ENCODE measurements around the gene A2ML1. TPM values are rescaled to one million over a fixed set of nuclear protein-coding genes. Genes with fewer than 3 reads are reported as not detected.
"Not testable (repeated sequence)": the region's sequence is repeated elsewhere in the genome, so short reads cannot be mapped to it uniquely, and the experiment has no call there.

The A2ML1 gene
- polyA plus RNA-seq, 1 donor, result 0.13 TPM

DNA sequence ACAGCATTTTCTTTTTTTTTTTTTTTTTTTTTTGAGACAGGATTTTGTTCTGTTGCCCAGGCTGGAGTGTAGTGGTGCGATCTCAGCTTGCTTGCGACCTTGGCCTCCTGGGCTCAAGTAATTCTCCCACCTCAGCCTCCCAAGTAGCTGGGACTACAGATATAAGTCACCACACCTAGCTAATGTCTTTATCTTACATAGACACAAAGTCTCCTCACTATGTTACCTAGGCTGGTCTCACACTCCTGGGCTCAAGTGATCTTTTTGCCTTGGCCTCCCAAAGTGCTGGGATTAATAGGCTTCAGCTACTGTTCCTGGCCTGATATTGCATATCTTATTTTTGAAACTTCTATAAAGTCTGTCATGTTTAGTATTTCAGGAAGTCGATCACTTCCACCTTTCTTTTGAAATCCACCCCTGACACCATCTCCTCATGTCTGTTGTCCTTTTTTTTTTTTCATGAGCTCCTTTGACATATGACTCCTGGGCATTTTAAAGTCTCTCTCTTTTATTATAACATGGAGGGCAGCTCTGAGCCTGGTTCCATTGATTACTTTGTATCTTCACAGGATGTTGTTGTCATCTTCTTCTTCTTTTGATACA is 5.9 kb upstream of the A2ML1 start:
- DNase-seq, result no peak
- 100% methylated on average over 1 of the region's 3 CpGs for WGBS (ENCODE audit: insufficient coverage, low lambda C conversion rate)
- H3K36me3 ChIP-seq (ENCODE audit: control insufficient read depth, insufficient read depth, low read length), result no peaks in the 10 kb centered on the region

DNA sequence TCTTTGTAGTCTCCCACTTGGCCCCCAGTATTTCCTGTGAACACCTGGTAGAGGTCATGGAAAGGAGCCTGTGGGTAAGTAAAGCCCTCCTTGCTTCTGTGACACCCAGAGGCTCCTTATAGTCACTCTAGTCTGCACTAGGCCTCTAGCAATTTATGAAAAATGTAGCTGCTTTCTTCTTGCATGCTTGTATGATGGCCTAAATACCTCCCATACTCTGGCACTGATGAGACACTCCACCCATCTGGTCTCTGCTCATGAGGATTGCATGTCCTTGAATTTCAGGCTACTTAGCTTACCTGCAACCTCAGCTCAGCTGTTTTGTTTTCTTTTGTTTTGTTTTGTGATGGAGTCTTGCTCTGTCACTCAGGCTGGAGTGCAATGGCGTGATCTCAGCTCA is 4.6 kb upstream of the A2ML1 start:
- Histone ChIP-seq H3K27ac (ENCODE audit: low read length) (no peak overlapping the region), H3K27me3 (ENCODE audit: control insufficient read depth, insufficient read depth, low read length) (no peaks in the 10 kb centered on the region), H3K4me3 (ENCODE audit: low read length) (no peak overlapping the region), H3K9me3 (ENCODE audit: control insufficient read depth, low read depth, low read length) (no peaks in the 10 kb centered on the region), H3K36me3 (ENCODE audit: control insufficient read depth, insufficient read depth, low read length) (no peaks in the 10 kb centered on the region), H3K4me1 (ENCODE audit: control insufficient read depth, insufficient read depth, low read length) (no peaks in the 10 kb centered on the region)
- no CpG with 5 or more reads among the region's 1 CpG for WGBS (ENCODE audit: insufficient coverage, low lambda C conversion rate)
- DNase-seq, result no peak

More for the DNA sequence above, 5.9 kb upstream of the A2ML1 start:
- Histone ChIP-seq H3K9me3 (ENCODE audit: control insufficient read depth, low read depth, low read length) (no peaks in the 10 kb centered on the region), H3K27ac (ENCODE audit: low read length) (no peak overlapping the region), H3K4me1 (ENCODE audit: control insufficient read depth, insufficient read depth, low read length) (no peaks in the 10 kb centered on the region), H3K4me3 (ENCODE audit: low read length) (no peak overlapping the region), H3K27me3 (ENCODE audit: control insufficient read depth, insufficient read depth, low read length) (no peaks in the 10 kb centered on the region)

- H3K27me3 ChIP-seq (ENCODE audit: control insufficient read depth, insufficient read depth, low read length), result no peaks in the 10 kb centered on the region
- H3K9me3 ChIP-seq (ENCODE audit: control insufficient read depth, low read depth, low read length), result no peaks in the 10 kb centered on the region
- H3K4me1 ChIP-seq (ENCODE audit: control insufficient read depth, insufficient read depth, low read length), result no peaks in the 10 kb centered on the region
- H3K4me3 ChIP-seq (ENCODE audit: low read length), result no peak overlapping the region
- H3K36me3 ChIP-seq (ENCODE audit: control insufficient read depth, insufficient read depth, low read length), result no peaks in the 10 kb centered on the region
- H3K27ac ChIP-seq (ENCODE audit: low read length), result no peak overlapping the region
- DNase-seq, result no peak
- WGBS (ENCODE audit: insufficient coverage, low lambda C conversion rate), result 100% methylated on average over 2 of the region's 2 CpGs
Observed at GRCh38 chr12:8818526-8818925, 3.9 kb upstream of the A2ML1 start.

DNA sequence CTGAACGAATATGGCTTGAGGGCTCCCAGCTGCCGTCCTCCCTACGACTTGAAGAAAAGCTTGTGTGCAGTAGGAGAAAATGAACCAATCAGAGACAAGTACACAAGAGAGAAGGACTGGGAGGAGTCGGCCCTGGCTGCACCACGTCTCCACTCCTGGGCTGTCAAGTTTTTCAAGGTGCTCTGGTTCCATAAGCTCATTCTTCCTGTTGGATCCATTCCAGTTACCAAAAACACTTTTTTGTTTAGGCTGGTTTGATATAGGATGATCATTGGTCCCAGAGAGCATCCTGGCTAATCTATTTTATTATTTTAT is 2.8 kb upstream of the A2ML1 start:
- H3K4me3 ChIP-seq (ENCODE audit: low read length), result no peak overlapping the region
- no peaks in the 10 kb centered on the region for H3K27me3 ChIP-seq (ENCODE audit: control insufficient read depth, insufficient read depth, low read length)
- H3K36me3 ChIP-seq (ENCODE audit: control insufficient read depth, insufficient read depth, low read length), result no peaks in the 10 kb centered on the region
- no peaks in the 10 kb centered on the region for H3K9me3 ChIP-seq (ENCODE audit: control insufficient read depth, low read depth, low read length)
- DNase-seq, result no peak
- H3K27ac ChIP-seq (ENCODE audit: low read length), result no peak overlapping the region
- H3K4me1 ChIP-seq (ENCODE audit: control insufficient read depth, insufficient read depth, low read length), result no peaks in the 10 kb centered on the region
- no CpG with 5 or more reads among the region's 5 CpGs for WGBS (ENCODE audit: insufficient coverage, low lambda C conversion rate)

- not testable (repeated sequence) for H3K4me3 ChIP-seq (ENCODE audit: low read length); H3K9me3 ChIP-seq (ENCODE audit: control insufficient read depth, low read depth, low read length); H3K36me3 ChIP-seq (ENCODE audit: control insufficient read depth, insufficient read depth, low read length); DNase-seq; H3K27me3 ChIP-seq (ENCODE audit: control insufficient read depth, insufficient read depth, low read length); H3K4me1 ChIP-seq (ENCODE audit: control insufficient read depth, insufficient read depth, low read length); H3K27ac ChIP-seq (ENCODE audit: low read length)
- WGBS (ENCODE audit: insufficient coverage, low lambda C conversion rate), result no CpG with 5 or more reads among the region's 8 CpGs
Observed at GRCh38 chr12:8820676-8821407, 1.6 kb upstream of the A2ML1 start.

GRCh38 chr12:8821591-8821990 is 830 bp upstream of the A2ML1 start:
- Histone ChIP-seq H3K4me3 (ENCODE audit: low read length) (no peak overlapping the region), H3K27ac (ENCODE audit: low read length) (no peak overlapping the region), H3K36me3 (ENCODE audit: control insufficient read depth, insufficient read depth, low read length) (no peaks in the 10 kb centered on the region), H3K27me3 (ENCODE audit: control insufficient read depth, insufficient read depth, low read length) (no peaks in the 10 kb centered on the region), H3K9me3 (ENCODE audit: control insufficient read depth, low read depth, low read length) (no peaks in the 10 kb centered on the region), H3K4me1 (ENCODE audit: control insufficient read depth, insufficient read depth, low read length) (no peaks in the 10 kb centered on the region)
- no CpG with 5 or more reads among the region's 3 CpGs for WGBS (ENCODE audit: insufficient coverage, low lambda C conversion rate)
- no peak for DNase-seq

GRCh38 chr12:8823565-8824300 is 1.3 kb downstream of the A2ML1 start:
- DNase-seq, result no peak
- Histone ChIP-seq H3K4me1 (ENCODE audit: control insufficient read depth, insufficient read depth, low read length) (no peaks in the 10 kb centered on the region), H3K9me3 (ENCODE audit: control insufficient read depth, low read depth, low read length) (no peaks in the 10 kb centered on the region), H3K36me3 (ENCODE audit: control insufficient read depth, insufficient read depth, low read length) (no peaks in the 10 kb centered on the region), H3K4me3 (ENCODE audit: low read length) (no peak overlapping the region), H3K27ac (ENCODE audit: low read length) (no peak overlapping the region), H3K27me3 (ENCODE audit: control insufficient read depth, insufficient read depth, low read length) (no peaks in the 10 kb centered on the region)
- WGBS (ENCODE audit: insufficient coverage, low lambda C conversion rate), result 20% methylated on average over 1 of the region's 8 CpGs

GRCh38 chr12:8827551-8828256 is 5.3 kb downstream of the A2ML1 start:
- Histone ChIP-seq H3K27me3 (ENCODE audit: control insufficient read depth, insufficient read depth, low read length) (no peaks in the 10 kb centered on the region), H3K36me3 (ENCODE audit: control insufficient read depth, insufficient read depth, low read length) (no peaks in the 10 kb centered on the region), H3K27ac (ENCODE audit: low read length) (no peak overlapping the region), H3K4me3 (ENCODE audit: low read length) (no peak overlapping the region), H3K4me1 (ENCODE audit: control insufficient read depth, insufficient read depth, low read length) (no peaks in the 10 kb centered on the region), H3K9me3 (ENCODE audit: control insufficient read depth, low read depth, low read length) (no peaks in the 10 kb centered on the region)
- no CpG with 5 or more reads among the region's 4 CpGs for WGBS (ENCODE audit: insufficient coverage, low lambda C conversion rate)
- DNase-seq, result no peak

GRCh38 chr12:8828257-8829124 is 6.1 kb downstream of the A2ML1 start:
- Histone ChIP-seq H3K36me3 (ENCODE audit: control insufficient read depth, insufficient read depth, low read length) (no peaks in the 10 kb centered on the region), H3K9me3 (ENCODE audit: control insufficient read depth, low read depth, low read length) (no peaks in the 10 kb centered on the region), H3K4me3 (ENCODE audit: low read length) (no peak overlapping the region), H3K4me1 (ENCODE audit: control insufficient read depth, insufficient read depth, low read length) (no peaks in the 10 kb centered on the region), H3K27ac (ENCODE audit: low read length) (no peak overlapping the region), H3K27me3 (ENCODE audit: control insufficient read depth, insufficient read depth, low read length) (no peaks in the 10 kb centered on the region)
- DNase-seq, result no peak
- no CpG with 5 or more reads among the region's 9 CpGs for WGBS (ENCODE audit: insufficient coverage, low lambda C conversion rate)

- Histone ChIP-seq H3K27ac (ENCODE audit: low read length) (no peak overlapping the region), H3K4me3 (ENCODE audit: low read length) (no peak overlapping the region), H3K9me3 (ENCODE audit: control insufficient read depth, low read depth, low read length) (no peaks in the 10 kb centered on the region), H3K36me3 (ENCODE audit: control insufficient read depth, insufficient read depth, low read length) (no peaks in the 10 kb centered on the region), H3K27me3 (ENCODE audit: control insufficient read depth, insufficient read depth, low read length) (no peaks in the 10 kb centered on the region), H3K4me1 (ENCODE audit: control insufficient read depth, insufficient read depth, low read length) (no peaks in the 10 kb centered on the region)
- WGBS (ENCODE audit: insufficient coverage, low lambda C conversion rate), result no CpG with 5 or more reads among the region's 5 CpGs
- DNase-seq, result no peak
Observed at GRCh38 chr12:8829125-8829518, 6.7 kb downstream of the A2ML1 start.
